ENCODE measurements around the gene LILRA6.
"Not testable (repeated sequence)": the region's sequence is repeated elsewhere in the genome, so short reads cannot be mapped to it uniquely, and the experiment has no call there.

LILRA6 gene

DNA sequence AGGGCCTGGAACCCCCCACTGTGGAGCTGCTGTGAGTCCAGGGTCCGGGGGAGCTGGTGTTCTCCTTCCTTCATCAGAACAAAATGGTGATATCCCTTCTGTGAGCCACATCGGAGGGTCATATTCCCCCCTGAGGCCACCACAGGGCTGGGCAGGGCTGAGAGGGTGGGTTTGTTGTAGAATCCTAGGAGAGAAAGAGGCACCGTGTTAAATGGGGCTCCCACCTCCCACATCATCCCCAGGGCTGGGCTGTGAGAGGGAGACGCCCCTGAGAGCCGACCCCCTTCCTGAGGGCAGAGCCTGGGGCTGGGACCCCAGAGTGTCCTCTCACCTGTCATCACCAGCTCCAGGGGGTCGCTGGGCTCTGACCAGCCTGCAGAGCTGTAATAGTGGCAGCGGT lies 20.6 kb downstream of the LILRA6 start:
- H3K9me3 ChIP-seq (ENCODE audit: insufficient read depth, low read depth, low read length); H3K27me3 ChIP-seq (ENCODE audit: insufficient read depth, low read length, poor library complexity, severe bottlenecking); H3K9me2 ChIP-seq (replicated peaks; ENCODE audit: low read depth, low read length); H2AFZ ChIP-seq (ENCODE audit: low read length); H3K4me2 ChIP-seq (ENCODE audit: low read depth, low read length, poor library complexity, severe bottlenecking); H3K4me1 ChIP-seq (ENCODE audit: insufficient read depth, low read length, poor library complexity, severe bottlenecking); H3K79me2 ChIP-seq (ENCODE audit: insufficient read depth, low read length); H3K36me3 ChIP-seq (ENCODE audit: insufficient read depth, low read length); H3K4me3 ChIP-seq (ENCODE audit: low read length, poor library complexity, severe bottlenecking); H3F3A ChIP-seq (ENCODE audit: low read depth); H3K9ac ChIP-seq (ENCODE audit: low read depth, low read length, poor library complexity, severe bottlenecking); H4K20me1 ChIP-seq (ENCODE audit: insufficient read depth, low read length, poor library complexity, severe bottlenecking): not testable (repeated sequence)

DNA sequence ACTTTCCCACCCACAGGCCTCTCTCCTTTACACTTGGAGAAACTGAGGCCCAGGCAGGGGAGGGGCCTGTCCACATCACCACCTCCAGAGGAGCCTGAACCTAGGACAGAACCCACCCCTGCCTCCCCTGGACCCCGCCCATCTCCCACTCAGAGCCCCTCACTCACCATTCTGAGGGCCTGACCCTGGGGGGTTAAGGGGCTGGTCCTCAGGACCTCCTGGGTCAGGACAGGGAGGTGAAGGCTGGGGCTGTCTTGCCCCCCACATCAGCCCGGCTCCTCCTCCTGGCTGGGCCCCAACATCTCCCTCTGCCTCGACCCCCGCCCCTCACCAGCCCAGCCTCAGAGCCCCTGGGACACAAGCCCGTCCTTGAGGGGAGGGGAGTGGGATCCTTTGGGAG lies 22.9 kb downstream of the LILRA6 start:
- not testable (repeated sequence) for H3K4me1 ChIP-seq (ENCODE audit: insufficient read depth, low read length, poor library complexity, severe bottlenecking); H2AFZ ChIP-seq (ENCODE audit: low read length); H3K27me3 ChIP-seq (ENCODE audit: insufficient read depth, low read length, poor library complexity, severe bottlenecking); H3K9me3 ChIP-seq (ENCODE audit: insufficient read depth, low read depth, low read length); H3K9me2 ChIP-seq (replicated peaks; ENCODE audit: low read depth, low read length); H3K4me3 ChIP-seq (ENCODE audit: low read length, poor library complexity, severe bottlenecking); H4K20me1 ChIP-seq (ENCODE audit: insufficient read depth, low read length, poor library complexity, severe bottlenecking); H3K9ac ChIP-seq (ENCODE audit: low read depth, low read length, poor library complexity, severe bottlenecking); H3K79me2 ChIP-seq (ENCODE audit: insufficient read depth, low read length); H3F3A ChIP-seq (ENCODE audit: low read depth); H3K4me2 ChIP-seq (ENCODE audit: low read depth, low read length, poor library complexity, severe bottlenecking)
- peaks cover 13% of the 10 kb centered on the region; the same call in 1 of the 2 replicates for H3K36me3 ChIP-seq (ENCODE audit: insufficient read depth, low read length)

DNA sequence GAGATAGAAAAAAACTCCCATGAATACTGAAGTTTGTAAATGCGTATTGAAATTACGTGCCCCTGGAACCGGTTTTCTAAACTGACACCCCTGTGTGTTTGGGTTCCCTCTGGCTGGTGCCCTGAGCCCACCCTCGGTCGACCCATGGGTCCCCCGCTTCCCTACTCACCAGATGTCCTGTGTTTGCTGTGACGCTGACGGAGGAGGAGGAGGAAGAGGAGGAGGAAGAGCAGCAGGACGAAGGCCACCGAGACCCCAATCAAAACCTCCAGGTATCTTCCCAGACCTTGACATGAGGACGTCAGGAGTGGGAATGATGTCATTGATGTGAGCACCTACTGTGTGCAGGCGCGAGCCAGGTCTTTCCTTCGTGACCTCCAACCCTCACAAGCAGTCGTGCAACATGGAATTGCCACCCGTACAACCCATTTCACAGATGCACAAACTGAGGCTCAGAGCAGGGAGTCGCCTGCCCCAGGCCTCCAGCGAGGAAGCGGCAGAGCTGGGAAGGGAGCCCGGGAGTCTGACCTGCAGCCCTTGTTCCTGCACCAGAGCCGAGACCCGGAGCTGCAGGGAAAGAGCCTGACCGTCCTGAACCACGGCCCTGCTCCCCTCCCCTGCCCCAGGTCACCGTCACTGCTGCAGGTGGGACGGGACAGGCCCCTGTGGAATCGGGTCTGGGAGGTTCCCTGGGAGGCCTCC lies 23.5 kb downstream of the LILRA6 start:
- no peaks in the 10 kb centered on the region for H3K9me2 ChIP-seq (replicated peaks; ENCODE audit: low read depth, low read length)
- no peaks in the 10 kb centered on the region for H3K9me3 ChIP-seq (ENCODE audit: insufficient read depth, low read depth, low read length)
- no peaks in the 10 kb centered on the region for H3F3A ChIP-seq (ENCODE audit: low read depth)
- no peak overlapping the region for H3K4me3 ChIP-seq (ENCODE audit: low read length, poor library complexity, severe bottlenecking)
- no peaks in the 10 kb centered on the region for H3K4me1 ChIP-seq (ENCODE audit: insufficient read depth, low read length, poor library complexity, severe bottlenecking)
- no peaks in the 10 kb centered on the region for H4K20me1 ChIP-seq (ENCODE audit: insufficient read depth, low read length, poor library complexity, severe bottlenecking)
- no peak for TF ChIP-seq EZH2phosphoT487 (IDR thresholded peaks at IDR 0.05; ENCODE audit: borderline replicate concordance)
- TF ChIP-seq, protein P1, sequence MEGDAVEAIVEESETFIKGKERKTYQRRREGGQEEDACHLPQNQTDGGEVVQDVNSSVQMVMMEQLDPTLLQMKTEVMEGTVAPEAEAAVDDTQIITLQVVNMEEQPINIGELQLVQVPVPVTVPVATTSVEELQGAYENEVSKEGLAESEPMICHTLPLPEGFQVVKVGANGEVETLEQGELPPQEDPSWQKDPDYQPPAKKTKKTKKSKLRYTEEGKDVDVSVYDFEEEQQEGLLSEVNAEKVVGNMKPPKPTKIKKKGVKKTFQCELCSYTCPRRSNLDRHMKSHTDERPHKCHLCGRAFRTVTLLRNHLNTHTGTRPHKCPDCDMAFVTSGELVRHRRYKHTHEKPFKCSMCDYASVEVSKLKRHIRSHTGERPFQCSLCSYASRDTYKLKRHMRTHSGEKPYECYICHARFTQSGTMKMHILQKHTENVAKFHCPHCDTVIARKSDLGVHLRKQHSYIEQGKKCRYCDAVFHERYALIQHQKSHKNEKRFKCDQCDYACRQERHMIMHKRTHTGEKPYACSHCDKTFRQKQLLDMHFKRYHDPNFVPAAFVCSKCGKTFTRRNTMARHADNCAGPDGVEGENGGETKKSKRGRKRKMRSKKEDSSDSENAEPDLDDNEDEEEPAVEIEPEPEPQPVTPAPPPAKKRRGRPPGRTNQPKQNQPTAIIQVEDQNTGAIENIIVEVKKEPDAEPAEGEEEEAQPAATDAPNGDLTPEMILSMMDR (conservative IDR thresholded peaks at IDR 0.05; ENCODE audit: low read length) = no peak
- H3K36me3 ChIP-seq (ENCODE audit: insufficient read depth, low read length) = peaks cover 13% of the 10 kb centered on the region; the same call in 1 of the 2 replicates
- H2AFZ ChIP-seq (ENCODE audit: low read length) = no peak overlapping the region
- H3K4me2 ChIP-seq (ENCODE audit: low read depth, low read length, poor library complexity, severe bottlenecking) = no peak overlapping the region
- H3K27me3 ChIP-seq (ENCODE audit: insufficient read depth, low read length, poor library complexity, severe bottlenecking) = no peaks in the 10 kb centered on the region
- no peaks in the 10 kb centered on the region for H3K79me2 ChIP-seq (ENCODE audit: insufficient read depth, low read length)
- no peak overlapping the region for H3K9ac ChIP-seq (ENCODE audit: low read depth, low read length, poor library complexity, severe bottlenecking)

DNA sequence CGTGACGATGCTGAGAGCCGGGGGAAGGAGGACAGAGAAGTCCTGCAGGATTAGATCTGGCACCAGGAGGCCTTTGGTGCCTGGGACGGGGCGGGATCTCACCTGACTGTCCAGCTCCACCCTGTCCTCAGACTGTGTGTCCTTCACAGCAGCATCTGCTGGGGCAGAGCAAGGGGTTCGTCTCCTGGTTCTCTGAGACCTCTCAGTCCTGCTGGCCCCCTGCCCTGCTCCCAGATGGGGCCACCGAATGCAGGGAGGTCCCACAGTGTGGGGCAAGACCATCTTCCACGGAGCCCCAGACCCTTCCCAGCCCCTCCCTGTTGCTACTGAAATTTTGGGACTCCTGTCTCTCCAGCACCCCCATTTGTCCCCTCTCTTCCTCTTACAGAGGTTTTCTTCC lies 24.3 kb downstream of the LILRA6 start:
- Histone ChIP-seq H3K79me2 (ENCODE audit: insufficient read depth, low read length) (peaks cover 2% of the 10 kb centered on the region; the same call in 1 of the 2 replicates), H3K36me3 (ENCODE audit: insufficient read depth, low read length) (peaks cover 13% of the 10 kb centered on the region; the same call in 1 of the 2 replicates), H3K27me3 (ENCODE audit: insufficient read depth, low read length, poor library complexity, severe bottlenecking) (no peaks in the 10 kb centered on the region), H3K4me1 (ENCODE audit: insufficient read depth, low read length, poor library complexity, severe bottlenecking) (no peaks in the 10 kb centered on the region), H3K9me2 (replicated peaks; ENCODE audit: low read depth, low read length) (no peaks in the 10 kb centered on the region), H3K9me3 (ENCODE audit: insufficient read depth, low read depth, low read length) (no peaks in the 10 kb centered on the region), H4K20me1 (ENCODE audit: insufficient read depth, low read length, poor library complexity, severe bottlenecking) (no peaks in the 10 kb centered on the region), H2AFZ (ENCODE audit: low read length) (no peak overlapping the region), H3F3A (ENCODE audit: low read depth) (no peaks in the 10 kb centered on the region), H3K9ac (ENCODE audit: low read depth, low read length, poor library complexity, severe bottlenecking) (no peak overlapping the region), H3K4me2 (ENCODE audit: low read depth, low read length, poor library complexity, severe bottlenecking) (no peak overlapping the region), H3K4me3 (ENCODE audit: low read length, poor library complexity, severe bottlenecking) (no peak overlapping the region)
- no peak for TF ChIP-seq EZH2phosphoT487 (IDR thresholded peaks at IDR 0.05; ENCODE audit: borderline replicate concordance)

DNA sequence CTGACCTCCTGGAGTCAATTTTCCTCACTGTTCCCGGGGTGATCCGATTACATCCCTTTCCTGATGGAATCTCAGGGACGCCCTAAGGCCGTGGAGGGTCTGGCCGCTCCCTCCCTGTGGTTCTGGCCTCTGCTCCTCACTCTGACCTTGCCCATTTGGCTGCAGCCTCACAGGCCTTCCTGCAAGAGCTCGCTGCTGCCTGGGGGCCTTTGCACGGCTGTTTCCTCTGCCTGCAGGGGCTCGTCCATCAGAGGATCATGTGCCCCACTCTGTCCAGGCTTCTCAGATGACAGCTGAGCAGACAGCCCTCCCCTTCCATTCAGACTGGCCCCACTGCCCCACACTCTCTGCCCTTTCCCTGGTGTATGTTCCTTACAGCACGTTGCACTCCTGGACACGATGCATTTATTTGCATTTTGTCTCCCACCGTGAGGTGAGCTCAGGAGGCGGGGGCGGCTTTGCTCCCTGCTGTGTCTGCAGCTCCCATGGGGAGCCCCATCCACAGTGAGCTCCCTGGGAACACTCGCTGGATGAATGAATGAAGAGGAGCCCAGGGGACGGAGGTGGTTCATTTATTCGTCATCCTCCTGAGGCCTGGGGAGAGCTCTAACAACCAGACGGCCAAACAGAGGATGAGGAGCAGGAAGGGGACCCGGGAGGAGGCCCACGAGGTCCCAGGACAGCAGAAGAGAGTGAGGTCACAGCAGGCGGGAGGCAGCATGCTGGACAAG lies 24.9 kb downstream of the LILRA6 start:
- H3K4me2 ChIP-seq (ENCODE audit: low read depth, low read length, poor library complexity, severe bottlenecking); H3K27me3 ChIP-seq (ENCODE audit: insufficient read depth, low read length, poor library complexity, severe bottlenecking); H3F3A ChIP-seq (ENCODE audit: low read depth); H3K4me1 ChIP-seq (ENCODE audit: insufficient read depth, low read length, poor library complexity, severe bottlenecking); H3K9me3 ChIP-seq (ENCODE audit: insufficient read depth, low read depth, low read length); H3K79me2 ChIP-seq (ENCODE audit: insufficient read depth, low read length); H4K20me1 ChIP-seq (ENCODE audit: insufficient read depth, low read length, poor library complexity, severe bottlenecking); H2AFZ ChIP-seq (ENCODE audit: low read length); H3K4me3 ChIP-seq (ENCODE audit: low read length, poor library complexity, severe bottlenecking); H3K9ac ChIP-seq (ENCODE audit: low read depth, low read length, poor library complexity, severe bottlenecking); H3K9me2 ChIP-seq (replicated peaks; ENCODE audit: low read depth, low read length): not testable (repeated sequence)
- H3K36me3 ChIP-seq (ENCODE audit: insufficient read depth, low read length) = peaks cover 13% of the 10 kb centered on the region; the same call in 1 of the 2 replicates
